22Rv1 (cell line): ENCODE data around the gene IL6R.

Source experiments
- ZFX ChIP-seq: fragments of 450-650 bp; IDR thresholded peaks from 2 replicates; pipeline ENCODE4 v1.6.1; 2017; ENCODE audit warnings: antibody characterized with exemption, borderline replicate concordance
- TF ChIP-seq, protein P1 (sequence below): fragments of 450-650 bp; IDR thresholded peaks from 2 replicates; pipeline ENCODE4 v1.5.1; 2017; ENCODE audit warnings: mild to moderate bottlenecking

GRCh38 chr1:154500533-154500932 is 95.4 kb downstream of the IL6R start:
- TF ChIP-seq, protein P1, sequence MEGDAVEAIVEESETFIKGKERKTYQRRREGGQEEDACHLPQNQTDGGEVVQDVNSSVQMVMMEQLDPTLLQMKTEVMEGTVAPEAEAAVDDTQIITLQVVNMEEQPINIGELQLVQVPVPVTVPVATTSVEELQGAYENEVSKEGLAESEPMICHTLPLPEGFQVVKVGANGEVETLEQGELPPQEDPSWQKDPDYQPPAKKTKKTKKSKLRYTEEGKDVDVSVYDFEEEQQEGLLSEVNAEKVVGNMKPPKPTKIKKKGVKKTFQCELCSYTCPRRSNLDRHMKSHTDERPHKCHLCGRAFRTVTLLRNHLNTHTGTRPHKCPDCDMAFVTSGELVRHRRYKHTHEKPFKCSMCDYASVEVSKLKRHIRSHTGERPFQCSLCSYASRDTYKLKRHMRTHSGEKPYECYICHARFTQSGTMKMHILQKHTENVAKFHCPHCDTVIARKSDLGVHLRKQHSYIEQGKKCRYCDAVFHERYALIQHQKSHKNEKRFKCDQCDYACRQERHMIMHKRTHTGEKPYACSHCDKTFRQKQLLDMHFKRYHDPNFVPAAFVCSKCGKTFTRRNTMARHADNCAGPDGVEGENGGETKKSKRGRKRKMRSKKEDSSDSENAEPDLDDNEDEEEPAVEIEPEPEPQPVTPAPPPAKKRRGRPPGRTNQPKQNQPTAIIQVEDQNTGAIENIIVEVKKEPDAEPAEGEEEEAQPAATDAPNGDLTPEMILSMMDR = no peak
- no peak for TF ChIP-seq ZFX
